B cell (primary cell): ENCODE data around the gene CPM. TPM values are rescaled to one million over a fixed set of nuclear protein-coding genes. Genes with fewer than 3 reads are reported as not detected.
"Not testable (repeated sequence)": the region's sequence is repeated elsewhere in the genome, so short reads cannot be mapped to it uniquely, and the experiment has no call there.

Experiments used
- ATAC-seq: fragments of 200-7000 bp; cut with Tn5 transposase; one replicate; pipeline ENCODE4 v1.10.0; 2021; ENCODE audit warnings: low read depth, mild to moderate bottlenecking, moderate number of reproducible peaks, moderate library complexity
- CTCF ChIA-PET: fragments of 350-600 bp; sonication (Branson Sonifier 250); formaldehyde crosslinking; loops from one replicate; lab custom pipeline; 2021; ENCODE audit warnings: antibody characterized with exemption, inconsistent platforms; lab: Charles Lee
- POLR2A ChIA-PET: fragments of 350-600 bp; sonication (Branson Sonifier 250); formaldehyde crosslinking; loops from one replicate; lab custom pipeline; 2021; ENCODE audit warnings: antibody characterized with exemption; lab: Charles Lee
- DNase-seq: peaks from one replicate; pipeline ENCODE4 v3.0.0; 2013
- H2AFZ ChIP-seq: 2 replicates; pipeline ENCODE4 v1.6.1; 2012; ENCODE audit warnings: mild to moderate bottlenecking, low read depth, low read length; ENCODE audit not compliant: insufficient read depth, poor library complexity, severe bottlenecking
- H3K27ac ChIP-seq, 2 donors: 1 replicate in 1 of 2; 2 replicates in 1 of 2; pipeline ENCODE4 v1.5.1; 2012 to 2013; ENCODE audit warnings: low read length in 2 of 2, mild to moderate bottlenecking in 2 of 2, moderate library complexity in 1 of 2
- H3K27me3 ChIP-seq, 4 experiments: fragments of 200-600 bp in 1 of 4; sonication (generic) in 1 of 4; replicated peaks in 1 of 4; 1 replicate in 2 of 4; 2 replicates in 2 of 4; pipeline versions ENCODE4 v1.6.1 to v1.7.0; 2013 to 2016; ENCODE audit warnings: low read length in 3 of 4, mild to moderate bottlenecking in 2 of 4, mixed read lengths in 1 of 4, moderate library complexity in 1 of 4; ENCODE audit not compliant: insufficient read depth in 4 of 4, control insufficient read depth in 3 of 4; ENCODE audit errors: control extremely low read depth in 1 of 4
- H3K36me3 ChIP-seq, 2 experiments: replicated peaks in 1 of 2; 1 replicate in 1 of 2; 2 replicates in 1 of 2; pipeline versions ENCODE4 v1.6.1 to v1.7.1; 2013; ENCODE audit warnings: low read length in 1 of 2; ENCODE audit not compliant: insufficient read depth in 2 of 2, control insufficient read depth in 1 of 2; ENCODE audit errors: control extremely low read depth in 1 of 2, extremely low read depth in 1 of 2
- H3K4me1 ChIP-seq, 2 donors: fragments of 200-600 bp in 1 of 2; sonication (generic) in 1 of 2; 1 replicate in 1 of 2; 2 replicates in 1 of 2; pipeline versions ENCODE4 v1.5.1 to v1.6.1; 2013 to 2017; ENCODE audit warnings: low read length in 2 of 2; ENCODE audit not compliant: control insufficient read depth in 2 of 2, insufficient read depth in 2 of 2
- H3K4me2 ChIP-seq: replicated peaks from 2 replicates; pipeline ENCODE3; 2012; ENCODE audit warnings: mild to moderate bottlenecking, low read depth, low read length; ENCODE audit not compliant: poor library complexity, severe bottlenecking
- H3K4me3 ChIP-seq, 5 experiments: fragments of 200-600 bp in 1 of 5; sonication (generic) in 1 of 5; 1 replicate in 3 of 5; 2 replicates in 2 of 5; pipeline versions ENCODE4 v1.5.1 to v1.7.0; 2011 to 2016; ENCODE audit warnings: low read length in 4 of 5, mild to moderate bottlenecking in 4 of 5, low read depth in 2 of 5, control low read depth in 1 of 5, moderate library complexity in 1 of 5; ENCODE audit not compliant: insufficient read depth in 1 of 5; ENCODE audit errors: control extremely low read depth in 1 of 5, extremely low read depth in 1 of 5
- H3K79me2 ChIP-seq: fragments of 200-600 bp; sonication (generic); one replicate; pipeline ENCODE4 v1.6.0; 2016; ENCODE audit warnings: low read length; ENCODE audit not compliant: control insufficient read depth, insufficient read depth
- H3K9ac ChIP-seq: fragments of 200-600 bp; sonication (generic); 2 replicates; pipeline ENCODE4 v1.6.1; 2017; ENCODE audit warnings: mild to moderate bottlenecking, low read length, moderate library complexity
- H3K9me3 ChIP-seq, 3 donors: one replicate each; pipeline versions ENCODE4 v1.6.1 to v1.7.1; 2013; ENCODE audit warnings: low read length in 2 of 3; ENCODE audit not compliant: control insufficient read depth in 2 of 3, insufficient read depth in 1 of 3; ENCODE audit errors: control extremely low read depth in 1 of 3
- H4K20me1 ChIP-seq: 2 replicates; pipeline ENCODE4 v1.6.0; 2012; ENCODE audit warnings: mild to moderate bottlenecking, low read length; ENCODE audit not compliant: insufficient read depth, control insufficient read depth, poor library complexity, severe bottlenecking
- H3K27ac Mint-ChIP-seq: one replicate; pipeline ENCODE4 v1.8.0; 2021; ENCODE audit warnings: mixed read lengths
- H3K27me3 Mint-ChIP-seq: one replicate; pipeline ENCODE4 v1.8.0; 2021; ENCODE audit warnings: mixed read lengths
- H3K4me1 Mint-ChIP-seq: one replicate; pipeline ENCODE4 v1.8.0; 2021; ENCODE audit warnings: mixed read lengths
- H3K4me3 Mint-ChIP-seq: one replicate; pipeline ENCODE4 v1.8.0; 2021; ENCODE audit warnings: mixed read lengths
- H3K9me3 Mint-ChIP-seq: one replicate; pipeline ENCODE4 v1.8.0; 2022; ENCODE audit warnings: mixed read lengths; ENCODE audit not compliant: insufficient read depth
- CTCF ChIP-seq: fragments of 200-600 bp; IDR thresholded peaks from one replicate; pipeline ENCODE4 v1.8.0; 2022; ENCODE audit warnings: antibody characterized with exemption, mild to moderate bottlenecking
- EZH2 ChIP-seq: IDR thresholded peaks from 2 replicates; pipeline ENCODE4 v1.6.1; 2012; ENCODE audit warnings: borderline replicate concordance, low read depth, mild to moderate bottlenecking, moderate library complexity, low read length; ENCODE audit not compliant: insufficient read depth, poor library complexity, severe bottlenecking
- WGBS: methylation state at CpG from one replicate; pipeline ENCODE4 v1.1.5; 2013; ENCODE audit warnings: missing lambda C conversion rate; ENCODE audit not compliant: insufficient coverage; 5-methylcytosine and 5-hydroxymethylcytosine counted together
- intact Hi-C: fragments of 100-400 bp; cut with micrococcal nuclease; formaldehyde crosslinking; loops from one replicate; pipeline ENCODE4 v1.10.0; 2022
- polyA plus RNA-seq: library from polyadenylated mRNA; depleted of rRNA; stranded (reverse); fragments of >200 nt; gene quantifications from 2 replicates; pipeline ENCODE4 v1.2.3, GENCODE V29; 2012
- total RNA-seq, 2 donors: library from RNA; stranded (reverse); fragments of 120-200 nt in 1 of 2; gene quantifications; 1 replicate in 1 of 2; 2 replicates in 1 of 2; pipeline versions ENCODE4 v1.2.3 to v1.2.4, GENCODE V29; 2013 to 2022

Gene CPM
- total and polyA plus RNA-seq, 2 donors (not counting 1 experiment from before 2014, with no cell fraction given) = 1.2 to 5.0 TPM

GRCh38 chr12:68812553-68813241 is 120.3 kb downstream of the CPM start:
- peaks cover 12 to 50% of the 10 kb centered on the region in 2 experiments for H3K36me3 ChIP-seq
- DNase-seq (no peak), ATAC-seq (no peak)
- no CpG with 5 or more reads among the region's 1 CpG for WGBS
- CTCF ChIA-PET = interaction anchor here (0.7 to 1.4 kb wide), 3 partner anchors 12 to 1542 kb away, joined by 3 to 4 read pairs (median 4); no protein-coding TSS in a partner anchor
- peaks cover 21% of the 10 kb centered on the region for H4K20me1 ChIP-seq
- H3K4me2 ChIP-seq = no peak overlapping the region
- POLR2A ChIA-PET = no interaction called here
- Mint-ChIP-seq H3K27ac (peak overlapping the region; percentile 3), H3K4me1 (peaks cover 20% of the 10 kb centered on the region), H3K4me3 (no peak overlapping the region), H3K27me3 (no peaks in the 10 kb centered on the region), H3K9me3 (no peaks in the 10 kb centered on the region)
- intact Hi-C loops = loop anchor here (10.0 kb wide), 1 partner anchor 552 kb away; no protein-coding TSS in a partner anchor
- no peak overlapping the region for H3K9ac ChIP-seq
- peak overlapping the region in 1 of 2 donors; percentile 28 for H3K27ac ChIP-seq
- peaks cover 33% of the 10 kb centered on the region for H3K79me2 ChIP-seq
- TF ChIP-seq EZH2 (no peak), CTCF (no peak)
- no peak overlapping the region for H3K4me3 ChIP-seq
- H3K9me3 ChIP-seq = no peaks in the 10 kb centered on the region
- peaks cover 5% of the 10 kb centered on the region in 2 donors for H3K4me1 ChIP-seq
- H2AFZ ChIP-seq = no peak overlapping the region
- no peaks in the 10 kb centered on the region for H3K27me3 ChIP-seq

- WGBS = 100% methylated on average over 2 of the region's 6 CpGs
- not testable (repeated sequence) for H3K4me3 ChIP-seq, H3K9me3 Mint-ChIP-seq, H3K27me3 ChIP-seq, H3K27ac Mint-ChIP-seq, H3K9ac ChIP-seq, H2AFZ ChIP-seq, DNase-seq, H3K27me3 Mint-ChIP-seq, H3K4me3 Mint-ChIP-seq, H3K27ac ChIP-seq, ATAC-seq, H3K4me2 ChIP-seq, H3K9me3 ChIP-seq
- peaks cover 27% of the 10 kb centered on the region for H3K4me1 Mint-ChIP-seq
- POLR2A ChIA-PET = interaction anchor here (1.0 kb wide), 1 partner anchor 8 kb away, joined by 16 read pairs; no protein-coding TSS in a partner anchor
- CTCF ChIA-PET = interaction anchor here (1.2 to 1.4 kb wide), 2 partner anchors 13 to 66 kb away, joined by 4 read pairs; partner anchors contain the start of gene SLC35E3
- Histone ChIP-seq H3K4me1 (peaks cover 11% of the 10 kb centered on the region in 2 donors), H3K79me2 (peaks cover 33% of the 10 kb centered on the region), H4K20me1 (peaks cover 21% of the 10 kb centered on the region), H3K36me3 (peaks cover 8 to 41% of the 10 kb centered on the region in 2 experiments)
- intact Hi-C loops = loop anchor here (10.0 kb wide), 1 partner anchor 553 kb away; no protein-coding TSS in a partner anchor
Measured at GRCh38 chr12:68811573-68811972, 121.4 kb downstream of the CPM start.

- DNase-seq, H3K27ac Mint-ChIP-seq, H3K27ac ChIP-seq, H3K9me3 Mint-ChIP-seq, H3K9me3 ChIP-seq, H3K27me3 Mint-ChIP-seq, H3K9ac ChIP-seq, CTCF ChIA-PET, ATAC-seq, H3K27me3 ChIP-seq, POLR2A ChIA-PET, H3K4me2 ChIP-seq, H2AFZ ChIP-seq, H3K4me3 ChIP-seq: not testable (repeated sequence)
- 100% methylated on average over 5 of the region's 13 CpGs for WGBS
- peaks cover 23% of the 10 kb centered on the region for H3K4me1 Mint-ChIP-seq
- Histone ChIP-seq H3K79me2 (peaks cover 25% of the 10 kb centered on the region), H3K4me1 (peaks cover 11% of the 10 kb centered on the region in 2 donors), H4K20me1 (peaks cover 16% of the 10 kb centered on the region), H3K36me3 (peaks cover 7 to 29% of the 10 kb centered on the region in 2 experiments)
- intact Hi-C loops = loop anchor here (10.0 kb wide), 1 partner anchor 555 kb away; no protein-coding TSS in a partner anchor
- H3K4me3 Mint-ChIP-seq = peak overlapping the region; percentile 18
Measured at GRCh38 chr12:68810027-68810389, 123.0 kb downstream of the CPM start.
